ENCODE results near the gene SH2D4B.
A peak's percentile ranks its signal among the peaks of the same experiment; 100 is the strongest.

SH2D4B gene

GRCh38 chr10:80537736-80538480 lies at the start of gene SH2D4B:
TSS of gene SH2D4B (plus strand) at chr10:80537902. CDS start at chr10:80538332, 430 bp downstream.
- no peak for DNase-seq

- no peak for DNase-seq
Measured at GRCh38 chr10:80488539-80489066, 49.1 kb upstream of the SH2D4B start.

GRCh38 chr10:80489371-80490112 lies 48.2 kb upstream of the SH2D4B start:
- no peak for DNase-seq

GRCh38 chr10:80491251-80492102 lies 46.2 kb upstream of the SH2D4B start:
- no peak for DNase-seq

GRCh38 chr10:80492848-80493521 lies 44.7 kb upstream of the SH2D4B start:
- no peak for DNase-seq

GRCh38 chr10:80493522-80494051 lies 44.1 kb upstream of the SH2D4B start:
- no peak for DNase-seq

GRCh38 chr10:80496555-80497172 lies 41.0 kb upstream of the SH2D4B start:
- no peak for DNase-seq

- DNase-seq = no peak
Measured at GRCh38 chr10:80497187-80498077, 40.3 kb upstream of the SH2D4B start.

GRCh38 chr10:80498078-80498832 lies 39.4 kb upstream of the SH2D4B start:
- no peak for DNase-seq

GRCh38 chr10:80498833-80499741 lies 38.6 kb upstream of the SH2D4B start:
- DNase-seq = peak; percentile 77

- peak; percentile 59 for DNase-seq
Measured at GRCh38 chr10:80500572-80501380, 36.9 kb upstream of the SH2D4B start.

GRCh38 chr10:80501381-80501912 lies 36.3 kb upstream of the SH2D4B start:
- no peak for DNase-seq

- DNase-seq = no peak
Measured at GRCh38 chr10:80501913-80502521, 35.7 kb upstream of the SH2D4B start.

GRCh38 chr10:80502621-80503583 lies 34.8 kb upstream of the SH2D4B start:
- no peak for DNase-seq

GRCh38 chr10:80503584-80504157 lies 34.0 kb upstream of the SH2D4B start:
- no peak for DNase-seq

Measured in stimulated activated CD4-positive, alpha-beta T cell treated with anti-CD3 and anti-CD28 coated beads, Interleukin-4, amount 100 ng/mL, for 24 hours (primary cell).